RWPE2 (cell line): Measurements from ENCODE around the gene APCDD1L.

Experiments used
- ATAC-seq: fragments of 200-7000 bp; cut with Tn5 transposase; 3 replicates; pipeline ENCODE4 v1.9.1; 2021; ENCODE audit warnings: low read depth
- DNase-seq: peaks from one replicate; pipeline ENCODE4 v3.0.0-alpha.2; 2020; ENCODE audit warnings: low spot score
- H3K27ac ChIP-seq: fragments of 450-650 bp; 2 replicates; pipeline ENCODE4 v1.5.1; 2017; ENCODE audit warnings: mild to moderate bottlenecking; ENCODE audit not compliant: poor library complexity, severe bottlenecking
- H3K27me3 ChIP-seq: fragments of 250-450 bp; sonication (Bioruptor Pico); 2 replicates; pipeline ENCODE4 v1.5.1; 2021; ENCODE audit warnings: mild to moderate bottlenecking, moderate library complexity; ENCODE audit not compliant: insufficient read depth, poor library complexity, severe bottlenecking
- H3K36me3 ChIP-seq: fragments of 250-450 bp; sonication (Bioruptor Pico); 2 replicates; pipeline ENCODE4 v1.5.1; 2020; ENCODE audit warnings: low read depth, mild to moderate bottlenecking, moderate library complexity
- H3K4me1 ChIP-seq: fragments of 250-450 bp; sonication (Bioruptor Pico); 2 replicates; pipeline ENCODE4 v1.5.1; 2021; ENCODE audit warnings: mild to moderate bottlenecking, moderate library complexity; ENCODE audit not compliant: insufficient read depth, poor library complexity, severe bottlenecking
- H3K4me3 ChIP-seq: fragments of 250-450 bp; sonication (Bioruptor Pico); 2 replicates; pipeline ENCODE4 v1.5.1; 2021; ENCODE audit warnings: mild to moderate bottlenecking, moderate library complexity; ENCODE audit not compliant: severe bottlenecking
- H3K9me3 ChIP-seq: fragments of 250-450 bp; sonication (Bioruptor Pico); 2 replicates; pipeline ENCODE4 v1.5.1; 2021; ENCODE audit warnings: mild to moderate bottlenecking, moderate library complexity; ENCODE audit not compliant: severe bottlenecking
- TF ChIP-seq, protein P1 (sequence below): fragments of 450-650 bp; IDR thresholded peaks from one replicate; pipeline ENCODE4 v1.5.1; 2017; ENCODE audit warnings: mild to moderate bottlenecking, moderate library complexity; ENCODE audit not compliant: poor library complexity, severe bottlenecking

APCDD1L gene

DNA sequence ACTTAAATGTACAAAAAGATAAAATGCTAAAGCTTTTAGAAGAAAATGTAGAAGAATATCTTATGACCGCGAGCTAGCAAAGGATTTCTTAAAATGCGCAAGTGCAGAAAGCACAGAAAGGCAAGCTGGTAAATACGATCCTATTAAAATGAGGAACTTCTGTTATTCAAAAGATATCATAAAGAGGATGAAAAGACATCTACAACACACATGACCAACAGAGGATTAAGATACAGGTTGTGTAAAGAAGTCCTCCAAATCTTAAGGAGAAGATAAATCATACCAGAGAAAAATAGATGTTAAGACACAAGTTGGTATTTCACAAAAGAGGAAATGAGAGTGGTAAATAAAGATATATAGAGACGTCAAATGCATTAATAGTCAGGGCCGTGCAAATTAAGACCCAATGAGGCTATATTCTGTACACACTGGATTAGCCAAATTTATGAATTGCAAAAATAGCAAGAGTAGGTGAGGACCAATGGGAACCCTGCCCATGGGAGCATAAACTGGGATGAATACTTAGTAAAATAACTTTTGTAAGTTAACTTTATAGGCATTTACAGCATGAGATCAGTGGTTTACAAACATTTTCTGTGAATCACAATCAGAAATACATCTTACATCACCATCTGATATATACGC lies 23.0 kb downstream of the APCDD1L start:
- no peaks in the 10 kb centered on the region for H3K4me1 ChIP-seq
- H3K27ac ChIP-seq = no peak overlapping the region
- H3K4me3 ChIP-seq = no peak overlapping the region
- H3K27me3 ChIP-seq = no peaks in the 10 kb centered on the region
- TF ChIP-seq, protein P1, sequence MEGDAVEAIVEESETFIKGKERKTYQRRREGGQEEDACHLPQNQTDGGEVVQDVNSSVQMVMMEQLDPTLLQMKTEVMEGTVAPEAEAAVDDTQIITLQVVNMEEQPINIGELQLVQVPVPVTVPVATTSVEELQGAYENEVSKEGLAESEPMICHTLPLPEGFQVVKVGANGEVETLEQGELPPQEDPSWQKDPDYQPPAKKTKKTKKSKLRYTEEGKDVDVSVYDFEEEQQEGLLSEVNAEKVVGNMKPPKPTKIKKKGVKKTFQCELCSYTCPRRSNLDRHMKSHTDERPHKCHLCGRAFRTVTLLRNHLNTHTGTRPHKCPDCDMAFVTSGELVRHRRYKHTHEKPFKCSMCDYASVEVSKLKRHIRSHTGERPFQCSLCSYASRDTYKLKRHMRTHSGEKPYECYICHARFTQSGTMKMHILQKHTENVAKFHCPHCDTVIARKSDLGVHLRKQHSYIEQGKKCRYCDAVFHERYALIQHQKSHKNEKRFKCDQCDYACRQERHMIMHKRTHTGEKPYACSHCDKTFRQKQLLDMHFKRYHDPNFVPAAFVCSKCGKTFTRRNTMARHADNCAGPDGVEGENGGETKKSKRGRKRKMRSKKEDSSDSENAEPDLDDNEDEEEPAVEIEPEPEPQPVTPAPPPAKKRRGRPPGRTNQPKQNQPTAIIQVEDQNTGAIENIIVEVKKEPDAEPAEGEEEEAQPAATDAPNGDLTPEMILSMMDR = no peak
- no peaks in the 10 kb centered on the region for H3K9me3 ChIP-seq
- H3K36me3 ChIP-seq = no peaks in the 10 kb centered on the region
- DNase-seq (no peak), ATAC-seq (no peak)

DNA sequence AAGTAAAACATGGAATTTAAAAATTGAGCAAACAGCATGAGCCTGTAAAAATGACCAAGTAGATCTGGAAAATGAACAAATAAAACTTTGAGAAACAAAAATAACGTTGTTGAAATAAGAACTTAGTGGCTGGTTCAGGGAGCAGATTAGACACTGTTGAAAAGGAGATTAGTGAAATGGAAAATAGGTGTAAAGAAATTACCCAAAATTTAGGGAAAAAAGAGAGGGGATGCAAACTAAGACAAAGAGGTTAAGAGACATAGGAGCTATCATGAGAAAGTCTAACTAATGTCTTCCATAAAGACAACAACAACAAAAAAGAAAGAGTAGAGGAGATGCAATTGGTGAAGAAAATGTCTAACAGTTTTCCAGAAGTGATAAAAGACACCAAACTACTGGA lies 29.0 kb downstream of the APCDD1L start:
- no peak overlapping the region for H3K27ac ChIP-seq
- H3K36me3 ChIP-seq = no peaks in the 10 kb centered on the region
- H3K9me3 ChIP-seq = peaks cover 11% of the 10 kb centered on the region
- ATAC-seq = no peak
- H3K4me1 ChIP-seq = no peaks in the 10 kb centered on the region
- no peak overlapping the region for H3K4me3 ChIP-seq
- H3K27me3 ChIP-seq = no peaks in the 10 kb centered on the region
- DNase-seq = no peak
- TF ChIP-seq, protein P1 = no peak

DNA sequence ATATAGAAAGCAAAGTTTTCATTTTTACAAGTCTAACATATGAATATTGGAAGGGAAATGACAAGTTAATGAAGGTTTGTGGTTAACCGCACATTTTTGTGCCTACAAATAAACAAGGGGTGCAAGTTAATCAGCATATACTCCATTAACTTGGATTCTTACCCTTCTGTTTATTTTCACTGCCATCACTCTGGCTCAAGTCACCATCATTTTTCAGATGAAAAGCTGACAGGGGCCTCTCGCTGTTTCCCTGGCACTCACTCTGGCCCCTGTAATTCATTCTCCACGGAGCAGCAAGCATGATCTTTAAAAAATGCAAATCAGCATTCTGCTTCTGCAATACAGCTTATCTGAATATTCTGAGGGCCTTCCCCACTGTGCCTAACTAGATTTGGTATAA lies 29.8 kb downstream of the APCDD1L start:
- ATAC-seq (no peak), DNase-seq (no peak)

DNA sequence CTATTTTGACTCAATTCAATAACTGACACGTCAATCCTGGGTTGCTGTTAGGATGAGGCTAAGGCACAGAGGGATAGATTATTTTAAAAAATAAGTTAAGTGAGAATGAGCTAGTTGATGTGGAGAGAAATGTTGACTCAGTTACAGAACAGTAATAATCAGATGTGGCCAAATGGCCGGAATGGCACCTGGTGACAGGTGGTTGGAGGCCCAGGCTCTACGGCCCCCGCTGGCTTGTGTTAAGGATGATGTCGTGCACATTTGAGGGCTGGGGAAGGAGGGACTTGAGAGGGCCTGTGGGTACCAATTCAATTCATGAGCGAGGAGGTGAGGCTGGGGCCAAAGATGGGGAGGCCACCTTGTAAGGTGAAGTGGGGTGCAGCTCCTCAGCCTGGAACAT lies 31.7 kb downstream of the APCDD1L start:
- no peak for ATAC-seq
- peak; percentile 71 for DNase-seq
- H3K27ac ChIP-seq = no peak overlapping the region
- peaks cover 13% of the 10 kb centered on the region for H3K9me3 ChIP-seq
- no peaks in the 10 kb centered on the region for H3K27me3 ChIP-seq
- H3K4me1 ChIP-seq = no peaks in the 10 kb centered on the region
- H3K4me3 ChIP-seq = no peak overlapping the region
- TF ChIP-seq, protein P1 = no peak
- H3K36me3 ChIP-seq = no peaks in the 10 kb centered on the region

More for the DNA sequence above, 29.8 kb downstream of the APCDD1L start:
- Histone ChIP-seq H3K27me3 (no peaks in the 10 kb centered on the region), H3K9me3 (peaks cover 11% of the 10 kb centered on the region), H3K27ac (no peak overlapping the region), H3K4me1 (no peaks in the 10 kb centered on the region), H3K4me3 (no peak overlapping the region), H3K36me3 (no peaks in the 10 kb centered on the region)
- TF ChIP-seq, protein P1 = no peak

DNA sequence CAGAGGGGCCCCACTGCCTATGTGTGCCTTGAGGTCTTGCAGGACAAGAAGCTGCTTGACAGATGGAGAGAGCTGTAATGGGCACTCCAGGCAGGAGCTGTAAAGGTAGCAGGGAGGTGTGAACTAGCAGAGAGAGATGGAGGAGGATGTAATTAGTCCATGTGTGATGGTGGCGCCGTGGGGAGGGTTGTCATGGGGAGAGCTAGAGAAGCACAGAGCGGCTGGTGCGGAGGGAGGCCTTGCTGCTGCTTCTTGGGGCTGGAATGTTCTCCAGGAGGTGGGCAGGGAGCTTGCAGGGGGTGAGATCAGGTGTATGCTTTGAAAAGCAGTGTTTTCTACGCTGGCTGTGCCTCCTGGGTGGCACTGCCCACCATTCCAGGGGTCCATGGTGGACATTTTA lies 32.1 kb downstream of the APCDD1L start:
- Histone ChIP-seq H3K9me3 (peaks cover 17% of the 10 kb centered on the region), H3K27me3 (no peaks in the 10 kb centered on the region), H3K36me3 (no peaks in the 10 kb centered on the region), H3K4me1 (no peaks in the 10 kb centered on the region), H3K27ac (no peak overlapping the region), H3K4me3 (no peak overlapping the region)
- TF ChIP-seq, protein P1 = no peak
- ATAC-seq (no peak), DNase-seq (peak; percentile 73)
